Stimulated activated CD4-positive, alpha-beta T cell treated with anti-CD3 and anti-CD28 coated beads, Interleukin-4, amount 100 ng/mL, for 48 hours (primary cell): Measurements from ENCODE around the gene SLC16A14.
"Not testable (repeated sequence)": the region's sequence is repeated elsewhere in the genome, so short reads cannot be mapped to it uniquely, and the experiment has no call there.

ENCODE experiments used
- DNase-seq, 2 donors: peaks; one replicate each; pipeline ENCODE4 v3.0.0-alpha.2; 2020; ENCODE audit warnings: low read depth in 2 of 2

SLC16A14 gene, protein sequence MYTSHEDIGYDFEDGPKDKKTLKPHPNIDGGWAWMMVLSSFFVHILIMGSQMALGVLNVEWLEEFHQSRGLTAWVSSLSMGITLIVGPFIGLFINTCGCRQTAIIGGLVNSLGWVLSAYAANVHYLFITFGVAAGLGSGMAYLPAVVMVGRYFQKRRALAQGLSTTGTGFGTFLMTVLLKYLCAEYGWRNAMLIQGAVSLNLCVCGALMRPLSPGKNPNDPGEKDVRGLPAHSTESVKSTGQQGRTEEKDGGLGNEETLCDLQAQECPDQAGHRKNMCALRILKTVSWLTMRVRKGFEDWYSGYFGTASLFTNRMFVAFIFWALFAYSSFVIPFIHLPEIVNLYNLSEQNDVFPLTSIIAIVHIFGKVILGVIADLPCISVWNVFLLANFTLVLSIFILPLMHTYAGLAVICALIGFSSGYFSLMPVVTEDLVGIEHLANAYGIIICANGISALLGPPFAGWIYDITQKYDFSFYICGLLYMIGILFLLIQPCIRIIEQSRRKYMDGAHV

DNA sequence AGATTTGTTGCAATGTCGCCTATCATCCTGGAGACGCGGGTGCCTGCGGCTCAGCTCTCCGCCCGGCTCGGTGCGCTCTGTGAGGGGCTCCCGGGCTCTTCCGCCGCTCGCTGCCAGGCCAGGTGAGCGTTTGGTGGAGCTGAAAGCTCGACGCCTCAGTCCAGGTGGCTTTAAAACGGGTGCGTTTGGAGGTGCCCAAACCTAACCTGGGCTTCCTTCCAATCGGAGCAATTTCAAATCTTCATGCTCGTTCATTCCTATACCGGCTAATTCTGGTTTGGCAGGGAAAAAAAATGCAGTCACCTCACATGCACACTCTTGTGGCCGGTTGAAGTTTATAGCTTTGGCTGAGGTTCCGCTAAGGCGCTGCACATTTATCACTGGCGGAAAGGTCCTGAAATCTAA, at the start of gene SLC16A14:
Gene SLC16A14, minus strand, starts transcription at position 274 of the 405 bp plus-strand sequence. CDS start 9,572 bp downstream, outside the sequence.
- DNase-seq: peak in 1 of 2 donors; percentile 2

GRCh38 chr2:230106771-230107170, 38.0 kb upstream of the SLC16A14 start:
- DNase-seq: no peak

DNA sequence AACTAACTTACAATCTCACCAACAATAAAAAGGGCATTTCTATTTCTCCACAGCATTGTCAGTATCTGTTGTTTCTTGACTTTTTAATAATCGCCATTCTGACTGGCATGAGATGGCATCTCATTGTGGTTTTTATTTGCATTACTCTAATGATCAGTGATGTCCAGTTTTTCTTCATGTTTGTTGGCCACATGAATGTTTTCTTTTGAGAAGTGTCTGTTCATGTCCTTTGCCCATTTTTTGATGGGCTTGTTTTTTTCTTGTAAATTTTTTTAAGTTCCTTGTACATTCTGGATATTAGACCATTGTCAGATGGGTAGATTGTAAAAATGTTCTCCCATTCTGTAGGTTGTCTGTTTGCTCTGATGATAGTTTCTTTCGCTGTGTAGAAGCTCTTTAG, 33.2 kb upstream of the SLC16A14 start:
- DNase-seq: not testable (repeated sequence)

- no peak for DNase-seq
Measured at GRCh38 chr2:230097841-230098240, 29.1 kb upstream of the SLC16A14 start.

- no peak for DNase-seq
Measured at GRCh38 chr2:230097424-230097823, 28.7 kb upstream of the SLC16A14 start.

GRCh38 chr2:230090967-230091366, 22.2 kb upstream of the SLC16A14 start:
- DNase-seq: no peak

DNA sequence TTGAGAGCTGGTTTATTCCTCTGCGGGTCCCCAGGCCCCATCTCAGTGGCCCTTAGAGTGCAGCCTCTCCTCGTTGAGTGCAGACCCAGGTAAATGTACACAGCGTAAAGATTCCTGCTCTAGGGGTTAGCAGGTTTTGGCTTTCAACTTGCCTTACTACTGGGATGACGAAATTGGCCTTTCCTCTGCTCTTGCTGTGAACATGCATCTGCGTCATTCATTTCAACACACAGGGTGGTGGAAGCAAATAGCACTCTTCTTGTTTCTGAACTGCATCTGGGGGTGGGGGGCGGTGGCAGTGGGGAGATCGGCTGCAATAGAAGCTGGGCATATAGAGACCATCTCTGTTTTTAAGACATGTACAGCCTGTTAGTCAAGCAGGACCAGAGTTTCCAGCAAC, 16.5 kb upstream of the SLC16A14 start:
- DNase-seq: no peak

- DNase-seq: no peak
Measured at GRCh38 chr2:230077851-230078547, 9.3 kb upstream of the SLC16A14 start.

GRCh38 chr2:230076819-230077218, 8.1 kb upstream of the SLC16A14 start:
- DNase-seq: no peak

GRCh38 chr2:230075988-230076631, 7.4 kb upstream of the SLC16A14 start:
- no peak for DNase-seq

DNA sequence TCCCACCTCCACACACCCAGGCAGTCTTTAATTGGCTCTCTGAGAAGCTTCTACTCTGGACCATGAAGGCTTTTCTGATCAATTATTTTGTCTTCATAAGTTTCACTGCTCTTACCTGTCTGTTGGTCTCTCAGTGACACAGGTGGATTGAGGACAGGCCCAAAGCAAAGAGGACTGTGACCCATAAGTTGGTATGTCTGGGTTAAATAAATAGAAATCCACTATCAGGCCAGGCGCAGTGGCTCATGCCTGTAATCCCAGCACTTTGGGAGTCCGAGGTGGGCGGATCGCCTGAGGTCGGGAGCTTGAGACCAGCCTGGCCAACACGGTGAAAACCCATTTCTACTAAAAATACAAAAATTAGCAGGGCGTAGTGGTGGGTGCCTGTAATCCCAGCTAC, 2.7 kb upstream of the SLC16A14 start:
- no peak for DNase-seq

DNA sequence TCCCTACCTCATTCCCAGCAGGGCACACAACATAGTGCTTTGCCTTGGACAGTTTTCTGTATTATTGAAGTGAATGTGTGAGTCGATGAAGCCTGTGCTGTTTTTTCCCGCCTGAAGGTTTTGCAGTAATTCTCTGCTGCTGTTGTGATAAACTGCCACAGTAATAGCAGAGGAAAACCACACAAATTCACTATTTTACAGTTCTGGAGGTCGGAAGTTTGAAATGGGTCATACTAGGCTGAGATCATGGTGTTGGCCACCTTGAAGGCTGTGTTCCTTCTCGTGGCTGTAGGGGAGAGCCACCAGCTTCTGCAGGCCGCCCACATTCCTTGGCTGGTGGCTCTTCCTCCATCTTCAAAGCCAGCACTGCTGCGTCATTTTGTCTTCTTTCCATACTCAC, 678 bp upstream of the SLC16A14 start:
- DNase-seq: no peak

- peak; percentile 18 to 42 for DNase-seq
Measured at GRCh38 chr2:230068016-230068650, 591 bp downstream of the SLC16A14 start.

GRCh38 chr2:230060672-230061293, 7.9 kb downstream of the SLC16A14 start:
- DNase-seq: no peak

DNA sequence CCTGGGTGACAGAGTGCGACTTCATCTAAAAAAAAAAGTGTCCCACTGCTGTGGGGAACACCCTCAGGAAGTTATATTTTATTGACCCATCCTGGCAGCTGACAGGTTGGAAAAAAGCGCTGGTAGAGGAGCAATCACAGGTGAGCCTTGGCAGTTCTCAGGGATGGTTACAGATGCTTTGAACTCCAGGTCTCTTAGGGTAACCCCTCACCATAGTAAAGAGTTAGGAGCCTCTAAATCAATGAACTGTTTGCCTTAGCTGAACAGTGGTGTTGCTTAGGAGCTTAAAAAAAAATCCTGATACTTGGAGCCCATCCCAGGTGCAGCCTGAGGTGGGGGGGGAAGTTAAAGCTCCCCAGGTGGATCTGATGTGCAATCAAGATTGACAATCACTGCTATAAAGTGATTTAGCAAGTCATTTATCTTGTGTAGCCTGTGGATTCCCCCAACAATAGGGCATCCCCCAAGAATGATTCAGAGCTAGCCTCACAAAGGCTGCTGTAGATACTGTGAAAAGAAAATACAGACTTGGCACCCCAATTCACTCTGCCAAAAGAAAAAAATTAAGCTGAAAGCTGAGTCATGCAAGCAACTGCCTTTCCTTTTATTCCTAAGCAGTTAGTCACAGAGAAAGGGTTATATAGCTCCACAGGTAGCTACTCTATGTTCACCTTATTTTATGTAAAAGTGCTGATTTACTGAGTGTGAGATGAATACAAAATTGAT, 14.8 kb downstream of the SLC16A14 start:
- DNase-seq: no peak

DNA sequence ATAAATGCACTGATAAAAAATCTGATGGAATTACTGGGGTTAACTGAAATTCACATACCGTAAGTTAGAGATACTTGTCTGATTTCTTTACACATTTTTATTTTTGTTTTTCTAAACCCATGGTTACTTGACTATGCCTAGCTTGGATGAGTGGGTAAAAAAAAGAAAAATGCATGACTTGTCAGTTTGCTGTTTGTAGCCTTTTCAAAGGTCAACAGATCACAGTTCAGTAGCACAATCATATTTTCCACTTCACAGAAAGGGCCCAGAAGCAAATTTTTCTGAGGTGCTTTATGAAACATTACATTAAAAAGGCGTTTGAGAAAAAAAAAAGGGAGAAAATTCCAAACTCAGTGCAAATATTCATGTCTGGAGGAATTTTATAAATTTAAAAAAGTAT, 16.4 kb downstream of the SLC16A14 start:
- DNase-seq: no peak

DNA sequence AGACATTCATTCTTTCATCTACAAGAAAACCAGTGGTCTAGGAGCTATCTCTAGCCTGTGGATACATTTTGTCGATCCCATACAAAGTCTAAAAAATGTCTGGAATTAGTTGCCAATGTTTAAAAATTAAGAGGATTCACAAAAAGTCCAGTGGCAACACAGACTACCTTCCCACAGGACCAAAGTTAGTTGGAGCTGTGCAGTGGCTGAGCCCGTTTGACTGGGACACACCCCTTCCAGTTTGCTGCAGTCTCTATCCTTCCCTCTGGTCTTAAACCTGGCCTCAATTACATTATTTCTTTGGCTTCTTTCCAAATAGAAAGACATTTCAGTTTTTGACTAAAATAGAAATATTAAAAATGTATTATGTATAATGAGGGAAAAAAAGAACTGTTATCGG, 18.6 kb downstream of the SLC16A14 start:
- DNase-seq: no peak

DNA sequence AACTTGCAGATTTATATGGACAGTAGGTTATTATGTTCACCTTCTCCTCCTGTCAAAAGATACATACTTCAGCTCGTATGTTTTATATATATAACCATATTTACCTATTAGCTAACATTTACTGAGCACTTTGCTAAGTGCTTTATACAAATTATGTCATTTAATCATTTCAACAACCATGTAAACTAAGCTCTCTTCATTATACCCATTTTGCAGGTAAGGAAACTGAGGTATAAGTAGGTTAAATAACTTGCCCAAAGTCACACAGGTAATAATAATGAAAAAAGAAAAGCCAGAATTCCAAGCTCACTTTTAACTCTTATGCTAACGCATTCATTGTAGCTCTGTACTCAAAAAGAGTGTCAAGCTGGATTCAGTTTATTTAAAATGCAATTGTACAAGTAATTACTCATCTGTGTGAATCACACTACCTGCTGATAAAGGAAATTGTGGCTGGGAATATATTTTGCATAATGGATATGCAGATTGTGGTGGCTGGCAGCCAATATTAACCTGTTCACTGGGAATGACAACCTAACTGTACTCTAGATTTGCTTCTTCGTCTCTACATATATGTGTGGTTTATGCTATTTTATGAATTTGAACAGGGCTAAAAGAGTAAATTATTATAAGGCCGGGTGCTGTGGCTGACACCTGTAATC, 20.6 kb downstream of the SLC16A14 start:
- no peak for DNase-seq

GRCh38 chr2:230046491-230046890, 22.2 kb downstream of the SLC16A14 start:
- DNase-seq: no peak

- DNase-seq: no peak
Measured at GRCh38 chr2:230043461-230043860, 25.3 kb downstream of the SLC16A14 start.
